COR-L47 (cell line): ENCODE results near the gene FGF12.

Experiments used
- DNase-seq: peaks from one replicate; lab custom pipeline; 2025; lab: John Stamatoyannopoulos, UW

The FGF12 gene

GRCh38 chr3:192332386-192333291, 394.7 kb downstream of the FGF12 start:
- DNase-seq: no peak

GRCh38 chr3:192331749-192332385, 395.5 kb downstream of the FGF12 start:
- DNase-seq: no peak

- no peak for DNase-seq
Measured at GRCh38 chr3:192326656-192327055, 400.7 kb downstream of the FGF12 start.

- no peak for DNase-seq
Measured at GRCh38 chr3:192317564-192317963, 409.8 kb downstream of the FGF12 start.

- no peak for DNase-seq
Measured at GRCh38 chr3:192313605-192314004, 413.7 kb downstream of the FGF12 start.

GRCh38 chr3:192307631-192308030, 419.7 kb downstream of the FGF12 start:
- no peak for DNase-seq

GRCh38 chr3:192303235-192303634, 424.1 kb downstream of the FGF12 start:
- DNase-seq: peak; percentile 6

- no peak for DNase-seq
Measured at GRCh38 chr3:192302721-192303120, 424.6 kb downstream of the FGF12 start.

GRCh38 chr3:192299921-192300320, 427.4 kb downstream of the FGF12 start:
- DNase-seq: no peak

GRCh38 chr3:192296845-192297244, 430.5 kb downstream of the FGF12 start:
- peak; percentile 42 for DNase-seq

GRCh38 chr3:192284443-192285072, 442.8 kb downstream of the FGF12 start:
- no peak for DNase-seq

GRCh38 chr3:192281207-192281880, 446.0 kb downstream of the FGF12 start:
- no peak for DNase-seq

GRCh38 chr3:192279664-192280063, 447.7 kb downstream of the FGF12 start:
- DNase-seq: no peak

- no peak for DNase-seq
Measured at GRCh38 chr3:192277477-192277876, 449.9 kb downstream of the FGF12 start.

- no peak for DNase-seq
Measured at GRCh38 chr3:192275741-192276355, 451.5 kb downstream of the FGF12 start.

GRCh38 chr3:192273697-192274010, 453.7 kb downstream of the FGF12 start:
- peak; percentile 34 for DNase-seq

GRCh38 chr3:192273001-192273696, 454.2 kb downstream of the FGF12 start:
- DNase-seq: peak; percentile 35

- no peak for DNase-seq
Measured at GRCh38 chr3:192262001-192262400, 465.3 kb downstream of the FGF12 start.

- no peak for DNase-seq
Measured at GRCh38 chr3:192261135-192261534, 466.2 kb downstream of the FGF12 start.

- DNase-seq: no peak
Measured at GRCh38 chr3:192260116-192261010, 467.0 kb downstream of the FGF12 start.
